Neural cell (in vitro differentiated cells): Measurements from ENCODE around the gene PTPRG. TPM values are rescaled to one million over a fixed set of nuclear protein-coding genes. Genes with fewer than 3 reads are reported as not detected.

ENCODE experiments used
- H2AFZ ChIP-seq: fragments of 200-600, 300-800 bp; sonication (generic), shearing (Covaris generic); 2 replicates; pipeline ENCODE4 v1.6.0; 2014; ENCODE audit warnings: low read depth, mild to moderate bottlenecking, antibody characterized with exemption, low read length, moderate library complexity
- H3F3A ChIP-seq: fragments of 200-600 bp; shearing (Covaris generic); 2 replicates; pipeline ENCODE4 v1.6.1; 2016; ENCODE audit warnings: mild to moderate bottlenecking, moderate library complexity, mixed read lengths, antibody characterized with exemption, low read length; ENCODE audit not compliant: insufficient read depth, poor library complexity, severe bottlenecking
- H3K27ac ChIP-seq: fragments of 200-600, 300-800 bp; sonication (generic), shearing (Covaris generic); 2 replicates; pipeline ENCODE4 v1.5.1; 2014; ENCODE audit warnings: mild to moderate bottlenecking, low read length, moderate library complexity
- H3K27me3 ChIP-seq: fragments of 300-800, 200-600 bp; sonication (generic), shearing (Covaris generic); 2 replicates; pipeline ENCODE4 v1.6.0; 2014; ENCODE audit warnings: mild to moderate bottlenecking, low read depth, low read length, moderate library complexity; ENCODE audit not compliant: insufficient read depth
- H3K36me3 ChIP-seq: fragments of 300-800, 200-600 bp; sonication (generic), shearing (Covaris generic); 2 replicates; pipeline ENCODE4 v1.5.1; 2014; ENCODE audit warnings: mild to moderate bottlenecking, antibody characterized with exemption, low read length, moderate library complexity; ENCODE audit not compliant: insufficient read depth
- H3K4me2 ChIP-seq: fragments of 300-800, 200-600 bp; sonication (generic), shearing (Covaris generic); 2 replicates; pipeline ENCODE4 v1.6.0; 2014; ENCODE audit warnings: mild to moderate bottlenecking, low read length
- H3K4me3 ChIP-seq: fragments of 300-800, 200-600 bp; sonication (generic), shearing (Covaris generic); 2 replicates; pipeline ENCODE4 v1.5.1; 2014; ENCODE audit warnings: mild to moderate bottlenecking, low read length, moderate library complexity
- H3K79me2 ChIP-seq: fragments of 200-600 bp; shearing (Covaris generic); replicated peaks from 2 replicates; pipeline ENCODE4 v1.6.0; 2014; ENCODE audit warnings: mild to moderate bottlenecking, low read length, moderate library complexity; ENCODE audit not compliant: insufficient read depth
- H3K9ac ChIP-seq: fragments of 300-800, 200-600 bp; sonication (generic), shearing (Covaris generic); 2 replicates; pipeline ENCODE4 v1.6.1; 2016; ENCODE audit warnings: mild to moderate bottlenecking, low read length, mixed read lengths
- H3K9me2 ChIP-seq: fragments of 200-600 bp; shearing (Covaris generic); 2 replicates; pipeline ENCODE4 v1.6.1; 2016; ENCODE audit warnings: mild to moderate bottlenecking, low read length, mixed read lengths; ENCODE audit not compliant: insufficient read depth
- H3K9me3 ChIP-seq: fragments of 200-600, 300-800 bp; sonication (generic), shearing (Covaris generic); 2 replicates; pipeline ENCODE4 v1.6.1; 2016; ENCODE audit warnings: mild to moderate bottlenecking, mixed run types, low read length, moderate library complexity, mixed read lengths
- H4K20me1 ChIP-seq: fragments of 200-600 bp; shearing (Covaris generic); 2 replicates; pipeline ENCODE4 v1.6.1; 2016; ENCODE audit warnings: mild to moderate bottlenecking, mixed run types; ENCODE audit not compliant: insufficient read depth
- EP300 ChIP-seq: fragments of 450-650 bp; conservative IDR thresholded peaks from 2 replicates; pipeline ENCODE4 v1.6.1; 2014; ENCODE audit warnings: antibody characterized with exemption, mild to moderate bottlenecking, moderate library complexity; ENCODE audit not compliant: poor library complexity, severe bottlenecking
- EZH2 ChIP-seq: fragments of 200-600, 300-800 bp; shearing (Covaris generic), sonication (generic); IDR thresholded peaks from 2 replicates; pipeline ENCODE4 v1.6.1; 2014; ENCODE audit warnings: antibody characterized with exemption, low read length, borderline replicate concordance, mild to moderate bottlenecking; ENCODE audit not compliant: insufficient read depth, poor library complexity, severe bottlenecking
- MXI1 ChIP-seq: fragments of 450-650 bp; conservative IDR thresholded peaks from 2 replicates; pipeline ENCODE4 v1.6.1; 2014; ENCODE audit warnings: antibody characterized with exemption, mild to moderate bottlenecking; ENCODE audit not compliant: poor library complexity, severe bottlenecking
- POLR2AphosphoS5 ChIP-seq: IDR thresholded peaks from 2 replicates; pipeline ENCODE4 v1.6.1; 2012
- RAD21 ChIP-seq: fragments of 450-650 bp; conservative IDR thresholded peaks from 2 replicates; pipeline ENCODE4 v1.6.1; 2014; ENCODE audit warnings: antibody characterized with exemption, mild to moderate bottlenecking, moderate library complexity
- SMC3 ChIP-seq: fragments of 450-650 bp; conservative IDR thresholded peaks from 2 replicates; pipeline ENCODE4 v1.6.1; 2014; ENCODE audit warnings: antibody characterized with exemption, mild to moderate bottlenecking, moderate library complexity; ENCODE audit not compliant: poor library complexity
- TAF1 ChIP-seq: IDR thresholded peaks from 2 replicates; pipeline ENCODE4 v1.6.1; 2012; ENCODE audit warnings: low read depth
- polyA plus RNA-seq: library from polyadenylated mRNA; depleted of rRNA; stranded (reverse); fragments of >200 nt; gene quantifications from 2 replicates; pipeline ENCODE4 v1.2.3, GENCODE V29; 2014
- TF ChIP-seq, protein P1 (sequence below): IDR thresholded peaks from 2 replicates; pipeline ENCODE4 v1.6.1; 2012; ENCODE audit warnings: borderline replicate concordance
- TF ChIP-seq, protein P2 (sequence below): fragments of 450-650 bp; IDR thresholded peaks from 2 replicates; pipeline ENCODE4 v1.5.1; 2014; ENCODE audit warnings: antibody characterized with exemption, mild to moderate bottlenecking, moderate library complexity; ENCODE audit not compliant: poor library complexity, severe bottlenecking

PTPRG gene
- polyA plus RNA-seq, 1 donor from 2014 or later: 33.1 TPM

DNA sequence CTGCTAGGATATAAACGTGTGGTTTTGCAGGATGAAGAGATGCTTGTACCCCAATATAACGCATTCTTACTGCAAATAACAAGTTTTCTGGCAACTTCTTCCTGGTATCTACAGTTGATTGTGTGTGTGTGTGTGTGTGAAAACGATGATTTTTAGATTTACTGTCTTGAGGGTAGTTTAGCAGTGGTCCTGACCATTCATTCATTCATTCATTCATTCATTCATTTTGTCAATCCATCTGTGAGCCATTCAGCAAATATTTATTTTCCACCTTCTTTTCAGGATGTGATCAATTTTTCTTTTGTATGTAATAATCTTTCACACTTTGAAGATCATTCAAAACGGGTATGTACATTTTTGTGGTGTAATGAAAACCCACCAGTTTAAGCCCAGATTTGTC, 250.7 kb downstream of the PTPRG start:
- H3K79me2 ChIP-seq: no peaks in the 10 kb centered on the region
- no peak overlapping the region for H2AFZ ChIP-seq
- TF ChIP-seq SMC3 (no peak), POLR2AphosphoS5 (no peak)
- no peaks in the 10 kb centered on the region for H3F3A ChIP-seq
- H3K9me3 ChIP-seq: no peaks in the 10 kb centered on the region
- no peaks in the 10 kb centered on the region for H4K20me1 ChIP-seq
- no peak overlapping the region for H3K27ac ChIP-seq
- no peaks in the 10 kb centered on the region for H3K27me3 ChIP-seq
- H3K9me2 ChIP-seq: no peaks in the 10 kb centered on the region
- no peaks in the 10 kb centered on the region for H3K36me3 ChIP-seq
- H3K9ac ChIP-seq: no peak overlapping the region
- H3K4me3 ChIP-seq: no peak overlapping the region
- no peak overlapping the region for H3K4me2 ChIP-seq

DNA sequence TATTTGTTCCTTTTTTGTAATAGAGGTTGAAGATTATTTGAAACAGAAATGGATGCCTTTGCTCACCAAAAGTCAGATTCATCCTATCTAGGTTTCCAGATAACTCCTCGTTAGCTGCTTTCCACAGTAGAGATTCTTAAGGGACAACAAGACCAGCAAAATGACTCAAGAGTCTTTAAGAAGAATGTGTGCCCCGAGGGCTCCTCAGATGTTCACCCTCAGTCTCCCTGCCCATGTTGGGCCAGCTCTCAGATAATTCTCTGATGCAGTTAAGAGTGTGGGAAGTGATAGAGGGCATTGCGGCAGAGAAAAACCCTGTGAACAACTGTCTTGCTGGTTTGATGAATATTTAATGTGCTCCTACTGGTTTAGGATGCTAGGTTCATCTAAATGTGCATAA, 251.1 kb downstream of the PTPRG start:
- H3F3A ChIP-seq: no peaks in the 10 kb centered on the region
- H3K9ac ChIP-seq: no peak overlapping the region
- no peaks in the 10 kb centered on the region for H3K79me2 ChIP-seq
- no peak overlapping the region for H3K27ac ChIP-seq
- H3K9me3 ChIP-seq: no peaks in the 10 kb centered on the region
- H3K36me3 ChIP-seq: no peaks in the 10 kb centered on the region
- no peak overlapping the region for H3K4me3 ChIP-seq
- H2AFZ ChIP-seq: no peak overlapping the region
- TF ChIP-seq RAD21: no peak
- TF ChIP-seq EP300: no peak
- TF ChIP-seq TAF1: no peak
- TF ChIP-seq, protein P1, sequence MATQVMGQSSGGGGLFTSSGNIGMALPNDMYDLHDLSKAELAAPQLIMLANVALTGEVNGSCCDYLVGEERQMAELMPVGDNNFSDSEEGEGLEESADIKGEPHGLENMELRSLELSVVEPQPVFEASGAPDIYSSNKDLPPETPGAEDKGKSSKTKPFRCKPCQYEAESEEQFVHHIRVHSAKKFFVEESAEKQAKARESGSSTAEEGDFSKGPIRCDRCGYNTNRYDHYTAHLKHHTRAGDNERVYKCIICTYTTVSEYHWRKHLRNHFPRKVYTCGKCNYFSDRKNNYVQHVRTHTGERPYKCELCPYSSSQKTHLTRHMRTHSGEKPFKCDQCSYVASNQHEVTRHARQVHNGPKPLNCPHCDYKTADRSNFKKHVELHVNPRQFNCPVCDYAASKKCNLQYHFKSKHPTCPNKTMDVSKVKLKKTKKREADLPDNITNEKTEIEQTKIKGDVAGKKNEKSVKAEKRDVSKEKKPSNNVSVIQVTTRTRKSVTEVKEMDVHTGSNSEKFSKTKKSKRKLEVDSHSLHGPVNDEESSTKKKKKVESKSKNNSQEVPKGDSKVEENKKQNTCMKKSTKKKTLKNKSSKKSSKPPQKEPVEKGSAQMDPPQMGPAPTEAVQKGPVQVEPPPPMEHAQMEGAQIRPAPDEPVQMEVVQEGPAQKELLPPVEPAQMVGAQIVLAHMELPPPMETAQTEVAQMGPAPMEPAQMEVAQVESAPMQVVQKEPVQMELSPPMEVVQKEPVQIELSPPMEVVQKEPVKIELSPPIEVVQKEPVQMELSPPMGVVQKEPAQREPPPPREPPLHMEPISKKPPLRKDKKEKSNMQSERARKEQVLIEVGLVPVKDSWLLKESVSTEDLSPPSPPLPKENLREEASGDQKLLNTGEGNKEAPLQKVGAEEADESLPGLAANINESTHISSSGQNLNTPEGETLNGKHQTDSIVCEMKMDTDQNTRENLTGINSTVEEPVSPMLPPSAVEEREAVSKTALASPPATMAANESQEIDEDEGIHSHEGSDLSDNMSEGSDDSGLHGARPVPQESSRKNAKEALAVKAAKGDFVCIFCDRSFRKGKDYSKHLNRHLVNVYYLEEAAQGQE: no peak
- no peak for TF ChIP-seq MXI1
- no peak for TF ChIP-seq SMC3
- TF ChIP-seq POLR2AphosphoS5: no peak
- TF ChIP-seq, protein P2, sequence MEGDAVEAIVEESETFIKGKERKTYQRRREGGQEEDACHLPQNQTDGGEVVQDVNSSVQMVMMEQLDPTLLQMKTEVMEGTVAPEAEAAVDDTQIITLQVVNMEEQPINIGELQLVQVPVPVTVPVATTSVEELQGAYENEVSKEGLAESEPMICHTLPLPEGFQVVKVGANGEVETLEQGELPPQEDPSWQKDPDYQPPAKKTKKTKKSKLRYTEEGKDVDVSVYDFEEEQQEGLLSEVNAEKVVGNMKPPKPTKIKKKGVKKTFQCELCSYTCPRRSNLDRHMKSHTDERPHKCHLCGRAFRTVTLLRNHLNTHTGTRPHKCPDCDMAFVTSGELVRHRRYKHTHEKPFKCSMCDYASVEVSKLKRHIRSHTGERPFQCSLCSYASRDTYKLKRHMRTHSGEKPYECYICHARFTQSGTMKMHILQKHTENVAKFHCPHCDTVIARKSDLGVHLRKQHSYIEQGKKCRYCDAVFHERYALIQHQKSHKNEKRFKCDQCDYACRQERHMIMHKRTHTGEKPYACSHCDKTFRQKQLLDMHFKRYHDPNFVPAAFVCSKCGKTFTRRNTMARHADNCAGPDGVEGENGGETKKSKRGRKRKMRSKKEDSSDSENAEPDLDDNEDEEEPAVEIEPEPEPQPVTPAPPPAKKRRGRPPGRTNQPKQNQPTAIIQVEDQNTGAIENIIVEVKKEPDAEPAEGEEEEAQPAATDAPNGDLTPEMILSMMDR: no peak
- TF ChIP-seq EZH2: no peak
- no peaks in the 10 kb centered on the region for H4K20me1 ChIP-seq
- H3K4me2 ChIP-seq: no peak overlapping the region
- no peaks in the 10 kb centered on the region for H3K27me3 ChIP-seq
- no peaks in the 10 kb centered on the region for H3K9me2 ChIP-seq

DNA sequence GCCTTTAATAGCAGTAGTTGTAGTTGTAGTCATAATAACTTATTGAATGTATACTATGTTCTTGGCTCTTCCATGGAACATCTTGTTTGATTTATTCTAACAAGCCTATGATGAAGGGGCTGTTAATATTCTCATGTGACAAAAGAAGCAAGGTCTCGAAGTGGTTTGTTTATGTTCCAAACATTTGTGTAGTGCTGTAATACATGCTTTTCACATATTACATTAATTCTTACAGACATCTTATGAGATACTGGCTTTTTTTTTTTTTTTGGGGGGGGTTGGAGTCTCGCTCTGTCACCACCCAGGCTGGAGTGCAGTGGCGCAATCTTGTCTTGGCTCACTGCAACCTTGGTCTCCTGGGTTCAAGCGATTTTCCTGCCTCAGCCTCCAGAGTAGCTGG, 252.3 kb downstream of the PTPRG start:
- no peaks in the 10 kb centered on the region for H3F3A ChIP-seq
- H4K20me1 ChIP-seq: no peaks in the 10 kb centered on the region
- no peak overlapping the region for H3K4me3 ChIP-seq
- H3K36me3 ChIP-seq: no peaks in the 10 kb centered on the region
- H3K27ac ChIP-seq: no peak overlapping the region
- H3K9ac ChIP-seq: no peak overlapping the region
- H3K4me2 ChIP-seq: no peak overlapping the region
- no peak for TF ChIP-seq MXI1
- no peak for TF ChIP-seq POLR2AphosphoS5
- no peak for TF ChIP-seq EZH2
- no peak for TF ChIP-seq RAD21
- TF ChIP-seq EP300: no peak
- TF ChIP-seq, protein P1: no peak
- TF ChIP-seq SMC3: no peak
- TF ChIP-seq, protein P2: no peak
- H3K9me2 ChIP-seq: no peaks in the 10 kb centered on the region
- H3K79me2 ChIP-seq: no peaks in the 10 kb centered on the region
- no peaks in the 10 kb centered on the region for H3K9me3 ChIP-seq
- H2AFZ ChIP-seq: no peak overlapping the region
- no peaks in the 10 kb centered on the region for H3K27me3 ChIP-seq
